Fibroblast of pulmonary artery (primary cell): ENCODE results near the gene GID8.

ENCODE experiments used
- DNase-seq: peaks from one replicate; pipeline ENCODE4 v3.0.0-alpha.2; 2010; ENCODE audit warnings: low read depth
- H3K4me3 ChIP-seq: replicated peaks from 2 replicates; pipeline ENCODE4 v1.5.1; 2011; ENCODE audit warnings: low read depth, mild to moderate bottlenecking, control low read depth, low read length, moderate library complexity
- CTCF ChIP-seq: IDR thresholded peaks from 2 replicates; pipeline ENCODE4 v1.5.1; 2011; ENCODE audit warnings: mild to moderate bottlenecking, control low read depth, low read length, inconsistent platforms; ENCODE audit errors: missing control alignments

The GID8 gene

DNA sequence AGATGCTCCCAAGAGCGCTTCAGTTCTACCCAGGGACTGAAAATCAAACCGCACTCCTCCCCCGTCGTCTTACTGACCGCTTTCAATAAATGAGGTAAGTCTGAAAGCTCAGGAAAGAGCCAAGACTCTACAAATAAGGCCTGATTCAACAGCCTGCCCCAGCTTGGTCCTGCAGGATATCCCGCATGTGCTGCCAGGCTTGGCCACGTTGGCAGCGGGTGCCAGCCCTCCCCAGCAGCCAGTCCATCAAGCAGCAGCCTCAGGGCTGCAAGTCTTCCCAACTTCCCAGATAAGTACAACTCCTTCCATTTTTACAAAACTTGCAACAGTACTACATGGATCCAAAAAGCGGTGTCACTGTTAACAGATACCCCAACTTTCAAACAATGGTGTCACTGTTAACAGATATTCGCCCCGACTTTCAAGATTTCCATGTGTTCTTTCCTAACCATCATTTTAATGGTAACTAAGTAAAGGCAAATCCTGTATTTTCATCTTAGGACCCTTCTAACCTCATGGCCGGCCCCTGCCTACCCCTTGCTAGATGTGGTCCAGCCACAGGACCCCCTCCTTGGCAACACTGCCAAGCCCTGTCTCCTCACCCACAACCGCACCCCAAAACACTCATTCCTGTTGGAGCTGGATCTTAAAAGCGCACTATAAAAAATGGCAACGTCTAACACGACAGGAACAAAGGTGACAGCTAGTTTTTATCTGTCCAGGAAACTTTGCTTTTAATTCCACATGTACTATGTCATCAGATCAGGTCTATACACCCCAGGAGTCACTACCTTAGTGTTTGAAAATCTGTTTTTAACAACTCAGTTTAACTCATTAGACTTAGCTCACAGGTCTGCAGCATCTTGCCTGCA is 39.6 kb upstream of the GID8 start:
- TF ChIP-seq CTCF: no peak
- no peak overlapping the region for H3K4me3 ChIP-seq
- DNase-seq: no peak

DNA sequence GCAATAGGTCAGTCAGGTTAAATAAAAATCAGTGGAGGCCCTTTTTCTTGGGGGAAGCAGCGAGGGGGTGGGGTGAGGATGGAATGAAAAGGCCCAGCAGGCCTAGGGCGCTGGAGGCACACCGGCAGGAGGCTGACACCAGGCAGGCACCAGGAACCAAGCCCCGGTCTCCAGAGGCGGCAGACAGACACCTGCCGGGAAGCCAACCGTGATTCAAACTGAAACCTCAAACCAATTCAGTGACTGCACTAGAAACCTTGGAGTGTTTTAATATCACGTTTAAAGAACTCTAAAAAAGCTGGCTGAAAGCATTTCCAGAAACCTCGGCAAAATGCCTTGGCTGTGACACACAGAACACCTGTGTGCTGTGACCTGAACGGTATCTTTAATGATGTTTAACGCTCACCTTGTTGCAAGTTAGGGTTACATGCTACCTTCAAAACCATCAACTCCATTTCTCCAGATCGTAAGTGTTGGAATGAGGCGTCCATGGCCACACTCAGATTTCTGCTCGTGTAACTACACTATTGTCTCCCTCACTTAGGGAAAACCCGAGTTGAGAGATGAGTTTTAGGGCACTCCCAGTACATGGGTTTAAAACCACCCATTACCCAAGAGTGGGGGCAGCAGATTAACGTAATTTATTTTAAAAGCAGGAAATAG is 38.8 kb upstream of the GID8 start:
- H3K4me3 ChIP-seq: no peak overlapping the region
- no peak for TF ChIP-seq CTCF
- no peak for DNase-seq

DNA sequence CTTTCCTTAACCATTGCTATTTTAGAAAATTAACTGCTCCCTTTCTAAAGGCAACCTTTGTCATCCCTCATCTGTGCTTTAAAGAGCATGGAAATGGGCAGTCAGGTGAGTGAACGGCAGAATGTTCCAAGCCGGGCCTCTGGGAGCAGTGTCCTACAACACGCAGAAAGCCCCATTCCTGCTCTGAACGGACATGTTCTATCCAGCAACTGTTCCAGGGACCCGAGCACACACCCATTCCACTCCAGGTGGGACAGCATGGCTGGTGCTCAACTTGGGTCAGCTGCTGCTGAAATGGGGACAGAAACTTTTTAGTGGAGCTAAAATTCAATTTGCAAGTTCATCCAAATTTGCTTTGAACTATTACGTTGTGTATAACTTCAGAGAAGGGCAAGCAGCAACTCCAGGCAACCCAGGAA is 38.3 kb upstream of the GID8 start:
- no peak overlapping the region for H3K4me3 ChIP-seq
- DNase-seq: peak; percentile 23
- TF ChIP-seq CTCF: peak; percentile 22

GRCh38 chr20:62900052-62900691 is 37.8 kb upstream of the GID8 start:
- peak; percentile 82 for DNase-seq
- peak; percentile 97 for TF ChIP-seq CTCF
- no peak overlapping the region for H3K4me3 ChIP-seq

DNA sequence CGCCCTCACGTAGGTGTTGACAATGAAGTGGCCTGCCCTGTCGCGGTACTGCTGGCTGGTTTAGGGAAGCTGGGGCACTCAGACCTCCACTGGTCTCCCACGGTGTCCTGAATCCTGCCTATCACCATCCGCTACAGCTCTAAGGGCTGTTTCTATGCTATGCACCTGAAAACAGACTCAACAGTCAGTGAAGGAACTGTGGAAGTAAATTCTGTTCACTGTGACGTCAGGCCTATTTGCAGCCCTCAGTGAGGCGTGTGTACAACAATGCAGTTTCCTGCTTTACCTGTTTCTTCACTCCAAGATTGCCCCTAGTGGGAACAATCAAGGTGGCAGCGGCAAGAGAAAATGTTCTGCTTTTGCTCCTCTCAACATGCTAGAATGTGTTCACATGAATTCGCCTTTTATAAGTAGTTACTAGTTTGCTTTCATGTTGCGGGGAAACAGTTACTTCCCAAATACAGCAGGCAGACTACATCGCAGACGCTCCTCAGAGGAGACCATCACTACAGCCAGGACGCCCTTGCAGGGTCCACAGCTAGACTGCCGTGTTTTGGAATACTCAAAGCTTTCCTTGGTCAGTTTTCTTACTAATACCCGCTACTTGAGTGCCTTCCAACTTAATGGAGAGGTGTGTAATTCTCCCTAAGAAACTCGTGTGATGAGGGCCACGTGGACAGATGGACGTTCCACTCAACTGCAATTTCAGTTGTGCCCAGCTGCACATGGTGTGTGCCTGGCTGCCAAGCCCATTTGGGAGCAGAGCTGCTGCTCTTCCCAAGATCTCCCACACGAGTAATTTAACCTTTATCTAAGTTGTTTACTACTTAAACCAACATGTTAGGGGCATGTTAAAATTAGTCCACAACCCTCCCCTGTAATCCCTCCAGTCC is 37.0 kb upstream of the GID8 start:
- peak; percentile 22 for TF ChIP-seq CTCF
- H3K4me3 ChIP-seq: no peak overlapping the region
- DNase-seq: peak; percentile 10

DNA sequence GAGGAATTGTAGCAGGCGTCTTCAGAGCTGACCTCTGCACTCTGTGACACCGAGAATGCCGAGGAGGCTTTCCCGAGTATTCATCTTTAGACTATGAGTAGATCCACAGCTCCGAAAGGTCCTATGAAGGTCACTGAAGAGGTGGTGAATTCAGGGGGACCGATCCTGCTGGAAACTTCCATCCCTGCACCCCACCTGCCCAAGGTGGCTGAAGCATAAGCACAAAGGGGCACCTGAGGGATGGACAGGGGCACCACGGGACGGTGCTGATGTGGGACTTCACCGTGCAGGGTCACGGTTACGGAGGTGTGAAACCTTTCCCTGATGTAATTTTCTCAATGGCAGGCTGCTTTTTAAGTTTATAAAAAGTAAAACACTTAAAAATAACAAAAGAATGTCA is 36.1 kb upstream of the GID8 start:
- TF ChIP-seq CTCF: no peak
- H3K4me3 ChIP-seq: no peak overlapping the region
- no peak for DNase-seq
